ENCODE results near the gene CLMN. TPM values are rescaled to one million over a fixed set of nuclear protein-coding genes. Genes with fewer than 3 reads are reported as not detected.

Gene CLMN
- total and polyA plus RNA-seq, 10 of the 15 experiments (the other 5 are each of a cell fraction or from before 2014, with no cell fraction given) = 7.8 to 49.3 (median 18.5) TPM

GRCh38 chr14:95260537-95261361, 59.0 kb downstream of the CLMN start (continued):
- TF ChIP-seq IRF5 (IDR thresholded peaks at IDR 0.05; ENCODE audit: borderline replicate concordance) (no peak), ZNF622 (IDR thresholded peaks at IDR 0.05) (no peak), STAT1 (conservative IDR thresholded peaks at IDR 0.05) (no peak), BCL3 (IDR thresholded peaks at IDR 0.05; ENCODE audit: borderline replicate concordance, insufficient read depth, low read depth, low read length, poor library complexity, severe bottlenecking) (peak; percentile 88), CREM (IDR thresholded peaks at IDR 0.05; ENCODE audit: low read depth) (no peak), DPF2 (IDR thresholded peaks at IDR 0.05) (0 out of 2 replicates have a peak, but pooled peaks have one; percentile 29), HCFC1 (IDR thresholded peaks at IDR 0.05; ENCODE audit: low read length) (no peak)

GRCh38 chr14:95258754-95259593, 60.7 kb downstream of the CLMN start:
- H3K9me3 ChIP-seq (replicated peaks; ENCODE audit: control insufficient read depth, insufficient read depth, low read length) = no peaks in the 10 kb centered on the region
- no peaks in the 10 kb centered on the region for H3K79me2 ChIP-seq (ENCODE audit: control insufficient read depth, insufficient read depth, low read length)
- ChIA-PET SMC1A (ENCODE audit: uncharacterized antibody, unreplicated experiment) (no interaction called here), POLR2A (no interaction called here), RAD21 (ENCODE audit: unreplicated experiment) (interaction anchor here (0.9 kb wide), 1 partner anchor 10 kb away, joined by 3 read pairs; no protein-coding TSS in a partner anchor), CTCF (no interaction called here)
- peak overlapping the region; percentile 13; the same call in 1 of the 2 replicates for H3K27ac ChIP-seq (ENCODE audit: control insufficient read depth, insufficient read depth)
- H3K9ac ChIP-seq (ENCODE audit: control insufficient read depth, insufficient read depth, low read length) = no peak overlapping the region
- FAIRE-seq = peak; percentile 72
- H3K27me3 ChIP-seq (replicated peaks in 1 of 2; ENCODE audit: control insufficient read depth in 2 of 2, insufficient read depth in 2 of 2, low read length in 1 of 2) = no peaks in the 10 kb centered on the region
- DNase-seq (ENCODE audit: low read depth, low spot score) = no peak
- intact Hi-C loops (cut with micrococcal nuclease; ENCODE audit: unreplicated experiment) = no loop called here
- in situ Hi-C loops (cut with MboI) = no loop called here
- H3K4me1 ChIP-seq (ENCODE audit: control insufficient read depth, insufficient read depth, low read length) = peaks cover 49% of the 10 kb centered on the region
- BruUV-seq (replicated peaks) = no TSS peak
- no peaks in the 10 kb centered on the region for H3K36me3 ChIP-seq (ENCODE audit: control insufficient read depth in 2 of 2, insufficient read depth in 2 of 2, low read length in 1 of 2)
- no peaks in the 10 kb centered on the region for H4K20me1 ChIP-seq (ENCODE audit: control insufficient read depth, insufficient read depth)
- H3K4me3 ChIP-seq = no peak overlapping the region
- WGBS (ENCODE audit: insufficient coverage, insufficient replicate concordance, low lambda C conversion rate, missing lambda C conversion rate) = 41% methylated on average over 12 of the region's 12 CpGs
- no peak overlapping the region for H2AFZ ChIP-seq (ENCODE audit: control insufficient read depth, low read depth, low read length)
- ATAC-seq = peak; percentile 4; the same call in 1 of the 3 replicates
- H3K4me2 ChIP-seq (ENCODE audit: control insufficient read depth, insufficient read depth) = peak overlapping the region; percentile 24; the same call in 1 of the 2 replicates
- TF ChIP-seq BCL3 (IDR thresholded peaks at IDR 0.05; ENCODE audit: borderline replicate concordance, insufficient read depth, low read depth, low read length, poor library complexity, severe bottlenecking) (peak; percentile 1), BCL11A (IDR thresholded peaks at IDR 0.05; ENCODE audit: low read depth, low read length) (peak; percentile 22; the same call in 1 of the 2 replicates), CTCF (IDR thresholded peaks at IDR 0.05 in 2 of 3, conservative IDR thresholded peaks at IDR 0.05 in 1 of 3; ENCODE audit: control insufficient read depth in 2 of 3, extremely low read depth in 1 of 3, insufficient read depth in 1 of 3, low read depth in 3 of 3, low read length in 3 of 3) (no peak), HCFC1 (IDR thresholded peaks at IDR 0.05; ENCODE audit: low read length) (no peak), CREM (IDR thresholded peaks at IDR 0.05; ENCODE audit: low read depth) (no peak), EGR1 (IDR thresholded peaks at IDR 0.05; ENCODE audit: borderline replicate concordance in 1 of 2, low read depth in 2 of 2, low read length in 2 of 2) (peak in 1 of 2 experiments; percentile 69; a peak in 1 of 3 replicates), TCF3 (IDR thresholded peaks at IDR 0.05; ENCODE audit: borderline replicate concordance, insufficient read depth, low read depth, low read length) (no peak), HDGF (IDR thresholded peaks at IDR 0.05) (peak; percentile 94)

Data from GM12878 (cell line).